ENCODE data around the gene RBBP5. TPM values are rescaled to one million over a fixed set of nuclear protein-coding genes. Genes with fewer than 3 reads are reported as not detected.

Gene RBBP5
- total RNA-seq, 6 experiments from 2014 or later = 13.6 to 16.2 (median 15.8) TPM

GRCh38 chr1:205056956-205057568 lies 64.7 kb downstream of the RBBP5 start:
- Mint-ChIP-seq H3K9me3 (no peaks in the 10 kb centered on the region), H3K4me1 (ENCODE audit: low read depth) (no peaks in the 10 kb centered on the region), H3K27ac (no peak overlapping the region), H3K4me3 (no peak overlapping the region), H3K36me3 (ENCODE audit: low read depth) (no peaks in the 10 kb centered on the region), H3K27me3 (ENCODE audit: insufficient read depth) (peaks cover 28% of the 10 kb centered on the region)
- DNase-seq = no peak
- no peak for TF ChIP-seq CTCF (IDR thresholded peaks at IDR 0.05)

- Mint-ChIP-seq H3K27me3 (ENCODE audit: insufficient read depth) (peaks cover 31% of the 10 kb centered on the region), H3K36me3 (ENCODE audit: low read depth) (no peaks in the 10 kb centered on the region), H3K27ac (no peak overlapping the region), H3K4me3 (no peak overlapping the region), H3K4me1 (ENCODE audit: low read depth) (no peaks in the 10 kb centered on the region), H3K9me3 (no peaks in the 10 kb centered on the region)
- no peak for DNase-seq
- TF ChIP-seq CTCF (IDR thresholded peaks at IDR 0.05) = no peak
These were observed 65.6 kb downstream of the RBBP5 start for GRCh38 chr1:205056188-205056611.

- Mint-ChIP-seq H3K27ac (no peak overlapping the region), H3K4me3 (no peak overlapping the region), H3K9me3 (no peaks in the 10 kb centered on the region), H3K36me3 (ENCODE audit: low read depth) (no peaks in the 10 kb centered on the region), H3K27me3 (ENCODE audit: insufficient read depth) (peaks cover 35% of the 10 kb centered on the region), H3K4me1 (ENCODE audit: low read depth) (no peaks in the 10 kb centered on the region)
- no peak for DNase-seq
- no peak for TF ChIP-seq CTCF (IDR thresholded peaks at IDR 0.05)
These were observed 67.8 kb downstream of the RBBP5 start for GRCh38 chr1:205054013-205054412.

- no peak for DNase-seq
- H3K4me3 Mint-ChIP-seq = no peak overlapping the region
- no peaks in the 10 kb centered on the region for H3K4me1 Mint-ChIP-seq (ENCODE audit: low read depth)
- no peak overlapping the region for H3K27ac Mint-ChIP-seq
- peaks cover 30% of the 10 kb centered on the region for H3K27me3 Mint-ChIP-seq (ENCODE audit: insufficient read depth)
- H3K36me3 Mint-ChIP-seq (ENCODE audit: low read depth) = no peaks in the 10 kb centered on the region
- no peak for TF ChIP-seq CTCF (IDR thresholded peaks at IDR 0.05)
- no peaks in the 10 kb centered on the region for H3K9me3 Mint-ChIP-seq
These were observed 68.5 kb downstream of the RBBP5 start for GRCh38 chr1:205053296-205053695.

- no peaks in the 10 kb centered on the region for H3K36me3 Mint-ChIP-seq (ENCODE audit: low read depth)
- no peaks in the 10 kb centered on the region for H3K4me1 Mint-ChIP-seq (ENCODE audit: low read depth)
- no peak overlapping the region for H3K27ac Mint-ChIP-seq
- H3K27me3 Mint-ChIP-seq (ENCODE audit: insufficient read depth) = peaks cover 34% of the 10 kb centered on the region
- no peak for TF ChIP-seq CTCF (IDR thresholded peaks at IDR 0.05)
- H3K4me3 Mint-ChIP-seq = no peak overlapping the region
- DNase-seq = no peak
- H3K9me3 Mint-ChIP-seq = no peaks in the 10 kb centered on the region
These were observed 69.1 kb downstream of the RBBP5 start for GRCh38 chr1:205052690-205053089.

Data from HFFc6 (cell line).